Smooth muscle cell (in vitro differentiated cells): ENCODE results near the gene ARPC4. TPM values are rescaled to one million over a fixed set of nuclear protein-coding genes. Genes with fewer than 3 reads are reported as not detected.

Source experiments
- DNase-seq: peaks from one replicate; lab custom pipeline; 2025; ENCODE audit not compliant: unreplicated experiment; lab: John Stamatoyannopoulos, UW
- H2AFZ ChIP-seq: fragments of 200-600 bp; sonication (generic); 2 replicates; pipeline ENCODE4 v1.6.0; 2016; ENCODE audit warnings: antibody characterized with exemption, low read depth, mild to moderate bottlenecking
- H3F3A ChIP-seq: fragments of 200-600 bp; sonication (generic); 2 replicates; pipeline ENCODE4 v1.6.0; 2017; ENCODE audit warnings: antibody characterized with exemption, low read depth
- H3K27ac ChIP-seq: fragments of 200-600 bp; sonication (generic); 2 replicates; pipeline ENCODE4 v1.5.1; 2016; ENCODE audit warnings: low read depth, mild to moderate bottlenecking
- H3K27me3 ChIP-seq: fragments of 200-600 bp; sonication (generic); 2 replicates; pipeline ENCODE4 v1.6.1; 2016; ENCODE audit warnings: low read depth, mild to moderate bottlenecking
- H3K36me3 ChIP-seq: fragments of 200-600 bp; sonication (generic); 2 replicates; pipeline ENCODE4 v1.5.1; 2016; ENCODE audit warnings: low read depth
- H3K4me1 ChIP-seq: fragments of 200-600 bp; sonication (generic); 2 replicates; pipeline ENCODE4 v1.5.1; 2016; ENCODE audit warnings: low read depth
- H3K4me2 ChIP-seq: fragments of 200-600 bp; sonication (generic); 2 replicates; pipeline ENCODE4 v1.6.0; 2016; ENCODE audit warnings: mild to moderate bottlenecking
- H3K4me3 ChIP-seq: fragments of 200-600 bp; sonication (generic); 2 replicates; pipeline ENCODE4 v1.5.1; 2016; ENCODE audit warnings: mild to moderate bottlenecking
- H3K79me2 ChIP-seq: fragments of 200-600 bp; sonication (generic); 2 replicates; pipeline ENCODE4 v1.6.0; 2016; ENCODE audit warnings: low read depth, mild to moderate bottlenecking
- H3K9ac ChIP-seq: fragments of 200-600 bp; sonication (generic); 2 replicates; pipeline ENCODE4 v1.6.0; 2016; ENCODE audit warnings: low read depth
- H3K9me3 ChIP-seq: fragments of 200-600 bp; sonication (generic); replicated peaks from 2 replicates; pipeline ENCODE4 v1.5.1; 2016; ENCODE audit warnings: low read depth
- H4K20me1 ChIP-seq: fragments of 200-600 bp; sonication (generic); 2 replicates; pipeline ENCODE4 v1.6.0; 2016; ENCODE audit warnings: low read depth
- CTCF ChIP-seq: fragments of 200-600 bp; sonication (generic); IDR thresholded peaks from 2 replicates; pipeline ENCODE4 v1.5.1; 2017; ENCODE audit warnings: borderline replicate concordance, mild to moderate bottlenecking, antibody characterized with exemption; ENCODE audit not compliant: insufficient read depth, poor library complexity, severe bottlenecking
- WGBS: methylation state at CpG from one replicate; pipeline ENCODE4 v1.1.7; 2016; ENCODE audit warnings: low lambda C conversion rate; 5-methylcytosine and 5-hydroxymethylcytosine counted together
- polyA plus RNA-seq: library from polyadenylated mRNA; unstranded; fragments of >200 nt; fragmentation: Nextera tagmentation; extraction: Ambion mirVana; gene quantifications from 2 replicates; pipeline ENCODE4 v1.2.1, GENCODE V29; 2016
- total RNA-seq: library from RNA; depleted of rRNA; stranded (reverse); fragments of >200 nt; gene quantifications from 2 replicates; pipeline ENCODE4 v1.2.3, GENCODE V29; 2014

The ARPC4 gene
- total and polyA plus RNA-seq, 2 experiments from 2014 or later = 93.9 to 130 TPM

- Histone ChIP-seq H3K79me2 (no peaks in the 10 kb centered on the region), H2AFZ (no peak overlapping the region), H3K36me3 (no peaks in the 10 kb centered on the region), H4K20me1 (no peaks in the 10 kb centered on the region), H3K27ac (no peak overlapping the region), H3K4me1 (no peaks in the 10 kb centered on the region), H3K4me3 (no peak overlapping the region), H3K9me3 (no peaks in the 10 kb centered on the region), H3K4me2 (no peak overlapping the region), H3K27me3 (no peaks in the 10 kb centered on the region), H3F3A (no peaks in the 10 kb centered on the region), H3K9ac (no peak overlapping the region)
- TF ChIP-seq CTCF = no peak
- 98% methylated on average over 9 of the region's 9 CpGs for WGBS
- DNase-seq = no peak
Measured at GRCh38 chr3:9833078-9833477, 40.2 kb downstream of the ARPC4 start.

GRCh38 chr3:9834520-9835380 is 41.9 kb downstream of the ARPC4 start:
- Histone ChIP-seq H2AFZ (no peak overlapping the region), H3K4me1 (no peaks in the 10 kb centered on the region)
- WGBS = 90% methylated on average over 18 of the region's 18 CpGs

GRCh38 chr3:9837701-9838582 is 45.1 kb downstream of the ARPC4 start:
- H3K79me2 ChIP-seq = peaks cover 2% of the 10 kb centered on the region
- no peak overlapping the region for H3K4me2 ChIP-seq
- H3F3A ChIP-seq = no peaks in the 10 kb centered on the region
- H2AFZ ChIP-seq = no peak overlapping the region
- no peak overlapping the region for H3K4me3 ChIP-seq
- 94% methylated on average over 12 of the region's 12 CpGs for WGBS
- no peak overlapping the region for H3K9ac ChIP-seq
- H4K20me1 ChIP-seq = no peaks in the 10 kb centered on the region
- no peaks in the 10 kb centered on the region for H3K27me3 ChIP-seq
- DNase-seq = no peak
- no peak overlapping the region for H3K27ac ChIP-seq
- H3K36me3 ChIP-seq = no peaks in the 10 kb centered on the region
- H3K4me1 ChIP-seq = no peaks in the 10 kb centered on the region
- H3K9me3 ChIP-seq = no peaks in the 10 kb centered on the region
- no peak for TF ChIP-seq CTCF

More at GRCh38 chr3:9834520-9835380, 41.9 kb downstream of the ARPC4 start:
- H3F3A ChIP-seq = no peaks in the 10 kb centered on the region
- H3K36me3 ChIP-seq = no peaks in the 10 kb centered on the region
- H4K20me1 ChIP-seq = no peaks in the 10 kb centered on the region
- no peak overlapping the region for H3K4me3 ChIP-seq
- H3K9ac ChIP-seq = no peak overlapping the region
- H3K27ac ChIP-seq = no peak overlapping the region
- H3K4me2 ChIP-seq = no peak overlapping the region
- H3K9me3 ChIP-seq = no peaks in the 10 kb centered on the region
- no peak for TF ChIP-seq CTCF
- H3K27me3 ChIP-seq = no peaks in the 10 kb centered on the region
- DNase-seq = no peak
- no peaks in the 10 kb centered on the region for H3K79me2 ChIP-seq
